DOHH2 (cell line): ENCODE measurements around the gene ITGAV.

Experiments used
- CTCF ChIP-seq: fragments of 200-600 bp; sonication (generic); IDR thresholded peaks from one replicate; pipeline ENCODE4 v1.5.1; 2014; ENCODE audit warnings: antibody characterized with exemption, mild to moderate bottlenecking, low read depth, low read length; ENCODE audit not compliant: poor library complexity, severe bottlenecking
- EZH2phosphoT487 ChIP-seq: fragments of 200-600 bp; sonication (generic); IDR thresholded peaks from 2 replicates; pipeline ENCODE4 v1.6.1; 2017; ENCODE audit warnings: borderline replicate concordance, mild to moderate bottlenecking, antibody characterized with exemption, low read length, moderate library complexity, mixed read lengths

- TF ChIP-seq CTCF: no peak
- no peak for TF ChIP-seq EZH2phosphoT487
These were observed 56.1 kb downstream of the ITGAV start for GRCh38 chr2:186645999-186646398.
